GM12891 (cell line): Measurements from ENCODE around the gene BCL11A.

ENCODE experiments used
- PAX5 ChIP-seq: IDR thresholded peaks from 2 replicates; pipeline ENCODE4 v1.6.1; 2011; ENCODE audit warnings: low read length, moderate library complexity, mild to moderate bottlenecking; ENCODE audit not compliant: insufficient read depth, severe bottlenecking
- POLR2A ChIP-seq: IDR thresholded peaks from 2 replicates; pipeline ENCODE4 v1.6.1; 2011; ENCODE audit warnings: low read depth, low read length, control low read depth
- POLR2AphosphoS5 ChIP-seq: IDR thresholded peaks from 2 replicates; pipeline ENCODE4 v1.6.1; 2011; ENCODE audit warnings: low read depth, low read length, control low read depth
- SPI1 ChIP-seq: IDR thresholded peaks from 2 replicates; pipeline ENCODE4 v1.6.1; 2011; ENCODE audit warnings: low read depth, low read length, control low read depth
- TAF1 ChIP-seq: IDR thresholded peaks from 2 replicates; pipeline ENCODE4 v1.6.1; 2011; ENCODE audit warnings: low read depth, low read length, control low read depth

DNA sequence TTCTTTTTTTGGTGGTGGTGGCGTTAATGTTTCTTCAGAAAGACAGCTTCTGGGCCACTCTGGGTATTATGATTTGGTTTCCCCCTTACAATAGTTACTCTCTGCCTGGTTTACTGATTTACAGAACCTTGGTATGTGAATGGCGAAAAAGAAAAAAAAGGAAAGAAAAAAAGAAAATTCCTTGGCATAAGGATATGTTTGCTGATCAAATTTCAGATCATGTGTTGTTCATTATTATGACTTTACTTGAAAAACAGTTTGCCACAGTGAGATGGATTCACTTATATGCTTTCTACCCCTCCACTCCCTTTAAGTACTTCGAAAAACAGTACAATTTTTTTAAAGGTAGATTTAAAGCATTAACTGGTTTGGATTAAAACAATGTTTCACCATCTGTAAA lies 21.0 kb downstream of the BCL11A start:
- TF ChIP-seq POLR2A (no peak), POLR2AphosphoS5 (no peak), PAX5 (no peak), TAF1 (no peak), SPI1 (no peak)
